A673 (cell line): ENCODE data around the gene CDHR3. TPM values are rescaled to one million over a fixed set of nuclear protein-coding genes. Genes with fewer than 3 reads are reported as not detected.

Source experiments
- BruUV-seq: library from RNA; stranded (reverse); fragments of 400-500 nt; replicated peaks from 2 replicates; lab custom pipeline; 2021; lab: Mats Ljungman, UMichigan
- CTCF ChIA-PET: fragments of 300-600 bp; sonication (Branson Sonifier 250); formaldehyde crosslinking; loops from one replicate; lab custom pipeline; 2022; ENCODE audit warnings: antibody characterized with exemption; lab: Charles Lee
- POLR2A ChIA-PET: fragments of 300-600 bp; sonication (Branson Sonifier 250); formaldehyde crosslinking; loops from one replicate; lab custom pipeline; 2022; ENCODE audit warnings: antibody characterized with exemption; ENCODE audit not compliant: low non-redundant PET; lab: Charles Lee
- DNase-seq: peaks from one replicate; pipeline ENCODE4 v3.0.0-alpha.2; 2015; ENCODE audit warnings: low spot score
- H3K27ac ChIP-seq: fragments of 200-600 bp; sonication (generic); 2 replicates; pipeline ENCODE4 v1.5.1; 2016; ENCODE audit warnings: mixed run types, low read depth, mild to moderate bottlenecking, mixed read lengths, antibody characterized with exemption, low read length; ENCODE audit not compliant: poor library complexity, severe bottlenecking
- H3K27me3 ChIP-seq: fragments of 200-600 bp; sonication (generic); replicated peaks from 2 replicates; pipeline ENCODE4 v1.6.1; 2017; ENCODE audit warnings: mixed run types, low read depth, mild to moderate bottlenecking, mixed read lengths, antibody characterized with exemption, low read length; ENCODE audit not compliant: insufficient read depth, poor library complexity
- H3K36me3 ChIP-seq: fragments of 200-600 bp; sonication (generic); 2 replicates; pipeline ENCODE4 v1.6.1; 2016; ENCODE audit warnings: mixed run types, mild to moderate bottlenecking, mixed read lengths, antibody characterized with exemption, low read length; ENCODE audit not compliant: insufficient read depth, poor library complexity, severe bottlenecking
- H3K4me1 ChIP-seq: fragments of 200-600 bp; sonication (generic); 2 replicates; pipeline ENCODE4 v1.6.1; 2017; ENCODE audit warnings: mixed run types, mild to moderate bottlenecking, mixed read lengths, antibody characterized with exemption, low read length; ENCODE audit not compliant: insufficient read depth, poor library complexity, severe bottlenecking
- H3K4me3 ChIP-seq: fragments of 200-600 bp; sonication (generic); 2 replicates; pipeline ENCODE4 v1.5.1; 2016; ENCODE audit warnings: low read depth, mixed run types, mild to moderate bottlenecking, mixed read lengths, low read length; ENCODE audit not compliant: poor library complexity, severe bottlenecking
- H3K9me3 ChIP-seq: fragments of 200-600 bp; sonication (generic); 2 replicates; pipeline ENCODE4 v1.6.1; 2016; ENCODE audit warnings: mixed run types, low read depth, mild to moderate bottlenecking, mixed read lengths, antibody characterized with exemption, low read length; ENCODE audit not compliant: poor library complexity, severe bottlenecking
- EZH2 ChIP-seq: fragments of 200-600 bp; sonication (generic); IDR thresholded peaks from 2 replicates; pipeline ENCODE4 v1.6.1; 2017; ENCODE audit warnings: borderline replicate concordance, low read depth, mild to moderate bottlenecking, mixed read lengths, antibody characterized with exemption, low read length; ENCODE audit not compliant: poor library complexity, severe bottlenecking
- intact Hi-C: fragments of 100-400 bp; cut with micrococcal nuclease; formaldehyde crosslinking; loops from one replicate; pipeline ENCODE4 v1.10.0; 2022; ENCODE audit not compliant: unreplicated experiment
- total RNA-seq: library from RNA; stranded (reverse); gene quantifications from 2 replicates; pipeline ENCODE4 v1.2.3, GENCODE V29; 2021
- TF ChIP-seq, protein P1 (sequence below): fragments of 300-800, 200-600 bp; sonication (generic); conservative IDR thresholded peaks from 2 replicates; pipeline ENCODE4 v1.5.1; 2017; ENCODE audit warnings: low read depth, mild to moderate bottlenecking, antibody characterized with exemption, low read length, moderate library complexity, mixed read lengths

Gene CDHR3
- total RNA-seq, 1 experiment from 2014 or later: 13.9 TPM

DNA sequence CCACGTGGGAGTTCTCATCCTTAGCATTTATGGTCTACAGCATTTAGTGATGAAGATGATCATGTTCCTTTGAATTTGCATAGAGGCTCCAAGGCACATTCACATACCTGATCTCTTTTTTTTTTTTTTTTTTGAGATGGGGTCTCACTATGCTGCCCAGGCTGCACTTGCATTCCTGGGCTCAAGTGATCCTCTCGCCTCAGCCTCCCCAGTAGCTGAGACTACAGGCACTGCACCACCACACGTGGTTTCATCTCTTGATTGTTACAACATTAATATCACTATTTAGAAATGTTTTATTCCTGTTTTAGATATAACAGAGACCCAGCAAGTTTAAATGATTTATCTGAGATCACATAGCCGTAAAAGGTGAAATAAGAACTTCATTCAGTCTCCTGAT lies 13.8 kb downstream of the CDHR3 start:
- no peak for TF ChIP-seq EZH2
- TF ChIP-seq, protein P1, sequence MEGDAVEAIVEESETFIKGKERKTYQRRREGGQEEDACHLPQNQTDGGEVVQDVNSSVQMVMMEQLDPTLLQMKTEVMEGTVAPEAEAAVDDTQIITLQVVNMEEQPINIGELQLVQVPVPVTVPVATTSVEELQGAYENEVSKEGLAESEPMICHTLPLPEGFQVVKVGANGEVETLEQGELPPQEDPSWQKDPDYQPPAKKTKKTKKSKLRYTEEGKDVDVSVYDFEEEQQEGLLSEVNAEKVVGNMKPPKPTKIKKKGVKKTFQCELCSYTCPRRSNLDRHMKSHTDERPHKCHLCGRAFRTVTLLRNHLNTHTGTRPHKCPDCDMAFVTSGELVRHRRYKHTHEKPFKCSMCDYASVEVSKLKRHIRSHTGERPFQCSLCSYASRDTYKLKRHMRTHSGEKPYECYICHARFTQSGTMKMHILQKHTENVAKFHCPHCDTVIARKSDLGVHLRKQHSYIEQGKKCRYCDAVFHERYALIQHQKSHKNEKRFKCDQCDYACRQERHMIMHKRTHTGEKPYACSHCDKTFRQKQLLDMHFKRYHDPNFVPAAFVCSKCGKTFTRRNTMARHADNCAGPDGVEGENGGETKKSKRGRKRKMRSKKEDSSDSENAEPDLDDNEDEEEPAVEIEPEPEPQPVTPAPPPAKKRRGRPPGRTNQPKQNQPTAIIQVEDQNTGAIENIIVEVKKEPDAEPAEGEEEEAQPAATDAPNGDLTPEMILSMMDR: no peak
- Histone ChIP-seq H3K27me3 (no peaks in the 10 kb centered on the region), H3K4me3 (no peak overlapping the region), H3K9me3 (no peaks in the 10 kb centered on the region), H3K36me3 (no peaks in the 10 kb centered on the region), H3K27ac (no peak overlapping the region), H3K4me1 (no peaks in the 10 kb centered on the region)
- ChIA-PET POLR2A (no interaction called here), CTCF (no interaction called here)
- BruUV-seq: no TSS peak
- intact Hi-C loops: no loop called here
- DNase-seq: no peak

DNA sequence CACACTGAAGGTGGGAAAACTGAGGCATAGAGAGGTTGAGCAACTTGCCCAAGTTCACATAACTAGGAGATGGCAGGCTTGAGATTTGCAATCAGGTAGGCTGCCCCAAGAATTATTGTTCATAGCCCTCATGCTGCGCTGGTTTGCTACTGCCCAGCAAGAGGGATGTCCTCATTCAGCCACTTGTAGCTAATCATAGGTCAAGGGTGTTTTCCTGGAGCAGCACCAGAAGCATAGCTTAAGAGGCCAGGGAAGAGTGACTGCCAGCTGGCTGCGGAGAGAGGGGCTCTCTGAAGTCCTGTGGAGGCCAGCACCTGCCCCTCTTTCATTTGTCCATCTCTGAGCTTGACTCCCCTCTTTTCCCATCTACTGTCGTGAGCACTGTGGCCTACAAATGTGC lies 15.0 kb downstream of the CDHR3 start:
- TF ChIP-seq, protein P1: no peak
- TF ChIP-seq EZH2: no peak
- BruUV-seq: no TSS peak

DNA sequence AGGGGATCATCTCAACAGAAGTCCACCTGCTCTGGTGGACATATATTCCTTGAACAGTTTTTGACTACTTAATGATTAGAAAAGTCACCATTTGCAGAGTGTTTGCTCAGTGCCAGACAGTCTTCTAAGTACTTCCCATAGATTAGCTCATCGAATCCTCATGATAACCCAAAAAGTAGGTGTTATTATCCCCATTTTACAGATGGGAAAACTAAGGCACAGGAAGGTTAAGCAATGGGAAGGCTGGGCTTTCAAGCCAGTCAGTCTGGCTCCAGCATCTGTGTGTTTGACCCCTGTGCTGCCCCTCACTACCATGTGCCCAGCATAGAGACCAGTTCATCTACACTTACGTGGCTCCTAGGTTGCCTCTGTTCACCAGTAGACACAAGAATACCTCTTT lies 15.9 kb downstream of the CDHR3 start:
- POLR2A ChIA-PET: no interaction called here

More for the DNA sequence above, 15.0 kb downstream of the CDHR3 start:
- ChIA-PET CTCF (no interaction called here), POLR2A (no interaction called here)
- H3K36me3 ChIP-seq: no peaks in the 10 kb centered on the region
- intact Hi-C loops: no loop called here
- no peak for DNase-seq
- H3K27me3 ChIP-seq: no peaks in the 10 kb centered on the region
- no peak overlapping the region for H3K4me3 ChIP-seq
- no peak overlapping the region for H3K27ac ChIP-seq
- no peaks in the 10 kb centered on the region for H3K4me1 ChIP-seq
- H3K9me3 ChIP-seq: no peaks in the 10 kb centered on the region

More for the DNA sequence above, 15.9 kb downstream of the CDHR3 start:
- H3K9me3 ChIP-seq: no peaks in the 10 kb centered on the region
- intact Hi-C loops: no loop called here
- DNase-seq: no peak
- H3K4me1 ChIP-seq: no peaks in the 10 kb centered on the region
- H3K36me3 ChIP-seq: no peaks in the 10 kb centered on the region
- no peak overlapping the region for H3K27ac ChIP-seq
- no TSS peak for BruUV-seq
- H3K27me3 ChIP-seq: no peaks in the 10 kb centered on the region
- CTCF ChIA-PET: no interaction called here
- H3K4me3 ChIP-seq: no peak overlapping the region
- TF ChIP-seq, protein P1: no peak
- TF ChIP-seq EZH2: no peak
